Tibial nerve (tissue), 4 donors: ENCODE results near the gene ATP1A1. TPM values are rescaled to one million over a fixed set of nuclear protein-coding genes. Genes with fewer than 3 reads are reported as not detected.

Source experiments
- DNase-seq, 2 donors: peaks; one replicate each; pipeline ENCODE4 v3.0.0-alpha.2; 2019; ENCODE audit warnings: low spot score in 2 of 2
- H3K27ac ChIP-seq, 4 donors: fragments of 200-600 bp; sonication (generic) in 3 of 4; one replicate each; pipeline ENCODE4 v1.5.1; 2017 to 2019; ENCODE audit warnings: mild to moderate bottlenecking in 1 of 4
- H3K27me3 ChIP-seq, 2 donors: fragments of 200-600 bp; sonication (generic) in 1 of 2; one replicate each; pipeline versions ENCODE4 v1.5.1 to v1.6.0; 2017 to 2019
- H3K36me3 ChIP-seq, 3 donors: fragments of 200-600 bp; sonication (generic); one replicate each; pipeline ENCODE4 v1.5.1; 2018 to 2019
- H3K4me1 ChIP-seq, 4 donors: fragments of 200-600 bp; sonication (generic) in 3 of 4; one replicate each; pipeline ENCODE4 v1.5.1; 2017 to 2019
- H3K4me3 ChIP-seq, 4 donors: fragments of 200-600 bp; sonication (generic) in 3 of 4; one replicate each; pipeline ENCODE4 v1.5.1; 2017 to 2019; ENCODE audit warnings: mild to moderate bottlenecking in 1 of 4, moderate library complexity in 1 of 4
- H3K9me3 ChIP-seq, 4 donors: fragments of 200-600 bp; sonication (generic) in 3 of 4; one replicate each; pipeline ENCODE4 v1.5.1; 2017 to 2019
- CTCF ChIP-seq, 5 experiments: fragments of 200-600 bp in 3 of 5; fragments of 450-650 bp in 2 of 5; sonication (generic) in 3 of 5; IDR thresholded peaks; one replicate each; pipeline ENCODE4 v1.5.1; 2016 to 2019; ENCODE audit warnings: antibody characterized with exemption in 5 of 5, mild to moderate bottlenecking in 3 of 5, moderate library complexity in 2 of 5
- EP300 ChIP-seq, 2 donors: sonication (generic); formaldehyde crosslinking; IDR thresholded peaks; one replicate each; pipeline ENCODE4 v1.6.1; 2017; ENCODE audit warnings: antibody characterized with exemption in 2 of 2, mild to moderate bottlenecking in 1 of 2
- POLR2A ChIP-seq, 2 donors: fragments of 450-650 bp; IDR thresholded peaks; one replicate each; pipeline ENCODE4 v1.6.1; 2017; ENCODE audit warnings: antibody characterized with exemption in 2 of 2, mild to moderate bottlenecking in 2 of 2, moderate library complexity in 2 of 2
- WGBS, 2 donors: methylation state at CpG; one replicate each; pipeline ENCODE4 v1.1.5; 2018; 5-methylcytosine and 5-hydroxymethylcytosine counted together
- total RNA-seq, 4 donors: library from RNA; depleted of rRNA; stranded (reverse); fragments of >200 nt; gene quantifications; one replicate each; pipeline ENCODE4 v1.1.0, GENCODE V29; 2016

Gene ATP1A1
- total RNA-seq, 4 donors from 2014 or later, result 226 to 325 (median 267) TPM

GRCh38 chr1:116362050-116362449 is 11.0 kb upstream of the ATP1A1 start:
- no peak for DNase-seq
- no peak for TF ChIP-seq POLR2A (IDR thresholded peaks at IDR 0.05)
- no peak for TF ChIP-seq CTCF (IDR thresholded peaks at IDR 0.05)
- no peak for TF ChIP-seq EP300 (IDR thresholded peaks at IDR 0.05)
- H3K9me3 ChIP-seq, result no peaks in the 10 kb centered on the region
- H3K36me3 ChIP-seq, result no peaks in the 10 kb centered on the region
- H3K4me3 ChIP-seq, result no peak overlapping the region
- no peaks in the 10 kb centered on the region for H3K4me1 ChIP-seq
- no peaks in the 10 kb centered on the region for H3K27me3 ChIP-seq
- 88 to 95% methylated on average over 4 of the region's 4 CpGs for WGBS, 2 donors
- H3K27ac ChIP-seq, result no peak overlapping the region

- Histone ChIP-seq H3K4me3 (no peak overlapping the region), H3K4me1 (no peaks in the 10 kb centered on the region), H3K27ac (no peak overlapping the region), H3K9me3 (no peaks in the 10 kb centered on the region), H3K27me3 (no peaks in the 10 kb centered on the region), H3K36me3 (no peaks in the 10 kb centered on the region)
- 69% methylated on average over 5 of the region's 5 CpGs for WGBS, 2 donors
- DNase-seq, result no peak
- TF ChIP-seq EP300 (IDR thresholded peaks at IDR 0.05) (no peak), POLR2A (IDR thresholded peaks at IDR 0.05) (no peak), CTCF (IDR thresholded peaks at IDR 0.05) (no peak)
Measured at GRCh38 chr1:116365353-116365780, 7.7 kb upstream of the ATP1A1 start.

DNA sequence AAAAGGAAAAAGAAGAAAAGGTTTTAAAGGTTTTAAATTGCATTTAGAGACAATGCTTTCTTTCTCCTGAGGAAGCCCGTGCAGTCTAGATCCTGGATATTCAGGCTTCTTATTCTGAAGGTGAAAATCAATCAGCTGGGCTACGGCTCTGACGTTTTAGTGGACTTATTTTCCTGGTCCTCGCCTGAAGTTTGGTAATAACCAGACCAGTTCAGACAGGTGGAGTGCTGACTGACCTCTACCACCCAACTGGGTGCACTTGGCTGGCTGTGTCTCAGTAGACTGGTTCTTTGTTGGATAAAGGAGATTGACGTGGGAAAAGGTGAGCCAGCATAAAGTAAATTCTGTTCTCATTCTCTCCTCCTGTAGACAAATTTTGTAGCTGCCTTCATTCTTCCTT is 7.2 kb upstream of the ATP1A1 start:
- no peaks in the 10 kb centered on the region for H3K36me3 ChIP-seq
- TF ChIP-seq EP300 (IDR thresholded peaks at IDR 0.05) (no peak), CTCF (IDR thresholded peaks at IDR 0.05) (no peak), POLR2A (IDR thresholded peaks at IDR 0.05) (no peak)
- no peak overlapping the region for H3K27ac ChIP-seq
- no peaks in the 10 kb centered on the region for H3K27me3 ChIP-seq
- H3K4me1 ChIP-seq, result no peaks in the 10 kb centered on the region
- no peak overlapping the region for H3K4me3 ChIP-seq
- no peak for DNase-seq
- WGBS, 2 donors, result 63 to 66% methylated on average over 5 of the region's 5 CpGs
- no peaks in the 10 kb centered on the region for H3K9me3 ChIP-seq

DNA sequence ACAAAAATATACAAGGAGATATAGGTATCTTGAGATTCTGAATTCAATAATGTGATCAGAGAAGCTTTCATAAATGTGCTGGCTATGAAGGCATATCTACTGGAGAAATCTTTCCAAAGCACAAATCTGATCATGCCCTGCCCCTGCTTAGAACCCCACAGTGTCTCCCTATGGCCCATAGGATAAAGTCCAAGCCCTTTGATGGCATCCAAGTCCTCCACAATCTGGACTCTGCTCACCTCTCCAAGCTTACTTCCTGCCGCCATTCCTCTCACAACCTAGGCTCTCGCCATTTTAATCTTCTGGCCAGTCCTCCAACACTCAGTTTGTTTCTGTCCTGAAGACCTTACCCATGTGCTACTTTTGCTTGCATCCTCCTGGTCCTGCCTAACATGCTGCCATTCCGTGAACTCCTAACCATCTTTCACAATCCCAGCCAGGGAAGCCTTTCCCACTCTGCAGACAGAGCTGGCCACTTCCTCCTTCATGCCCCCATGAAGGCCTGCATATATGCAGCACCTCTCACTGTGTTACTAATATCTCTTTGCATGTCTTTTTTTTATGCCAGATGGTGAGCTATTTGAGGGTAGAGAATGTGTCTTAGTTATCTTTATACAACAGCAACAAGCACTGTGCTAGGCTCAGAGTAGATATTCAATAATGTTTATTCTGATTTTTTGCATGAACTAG is 5.6 kb upstream of the ATP1A1 start:
- H3K36me3 ChIP-seq, result no peaks in the 10 kb centered on the region
- peaks cover 0 to 5% (median 3%) of the 10 kb centered on the region in 4 donors for H3K4me1 ChIP-seq
- 94 to 96% methylated on average over 3 of the region's 3 CpGs for WGBS, 2 donors
- no peaks in the 10 kb centered on the region for H3K27me3 ChIP-seq
- H3K4me3 ChIP-seq, result no peak overlapping the region
- no peak for DNase-seq
- TF ChIP-seq EP300 (IDR thresholded peaks at IDR 0.05) (no peak), CTCF (IDR thresholded peaks at IDR 0.05) (no peak), POLR2A (IDR thresholded peaks at IDR 0.05) (no peak)
- H3K9me3 ChIP-seq, result no peaks in the 10 kb centered on the region
- no peak overlapping the region for H3K27ac ChIP-seq

DNA sequence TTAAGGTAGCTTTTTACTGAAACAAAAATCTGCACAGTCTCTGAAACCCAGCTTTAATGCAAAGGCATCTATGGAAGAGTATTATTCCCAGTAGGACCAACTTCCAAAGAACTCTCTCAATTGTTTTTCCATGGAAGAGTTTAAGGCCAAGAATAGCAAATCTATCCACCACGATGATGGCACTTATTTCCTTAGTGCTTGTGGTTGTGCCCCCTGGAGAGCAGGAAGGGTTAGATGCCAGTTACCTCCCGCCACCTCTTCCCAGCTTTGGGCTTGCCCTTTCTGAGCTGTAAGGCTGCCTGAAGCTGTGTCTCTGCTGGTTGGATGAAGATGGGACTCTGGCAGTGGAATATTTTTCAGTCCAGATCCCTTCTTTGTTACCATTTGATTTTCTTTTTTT is 4.8 kb upstream of the ATP1A1 start:
- 31 to 59% methylated on average over 2 of the region's 2 CpGs for WGBS, 2 donors
- Histone ChIP-seq H3K9me3 (no peaks in the 10 kb centered on the region), H3K4me3 (no peak overlapping the region), H3K4me1 (peaks cover 0 to 9% (median 4%) of the 10 kb centered on the region in 4 donors), H3K27me3 (no peaks in the 10 kb centered on the region), H3K36me3 (no peaks in the 10 kb centered on the region), H3K27ac (no peak overlapping the region)
- TF ChIP-seq EP300 (IDR thresholded peaks at IDR 0.05) (no peak), CTCF (IDR thresholded peaks at IDR 0.05) (no peak), POLR2A (IDR thresholded peaks at IDR 0.05) (no peak)
- DNase-seq, result no peak
